HepG2 (cell line): ENCODE data around the gene JPH2. TPM values are rescaled to one million over a fixed set of nuclear protein-coding genes. Genes with fewer than 3 reads are reported as not detected.

Experiments used
- AGO1 ChIP-seq: fragments of 200-400 bp; formaldehyde crosslinking; IDR thresholded peaks from 2 replicates; pipeline ENCODE4 v1.6.1; 2017; ENCODE audit warnings: mild to moderate bottlenecking, low read depth, low read length, moderate library complexity; ENCODE audit not compliant: poor library complexity, severe bottlenecking
- CHD2 ChIP-seq: IDR thresholded peaks from 2 replicates; pipeline ENCODE4 v1.6.1; 2011; ENCODE audit warnings: low read depth, low read length, improper control_type of control experiment
- ELF1 ChIP-seq: sonication (generic); formaldehyde crosslinking; IDR thresholded peaks from 2 replicates; pipeline ENCODE4 v1.4.0; 2020; ENCODE audit warnings: missing genetic modification reagents
- EZH2 ChIP-seq: conservative IDR thresholded peaks from 2 replicates; pipeline ENCODE4 v1.6.1; 2012; ENCODE audit warnings: mild to moderate bottlenecking, low read depth, low read length, moderate library complexity
- PRPF4 ChIP-seq: fragments of 200-400 bp; formaldehyde crosslinking; IDR thresholded peaks from 2 replicates; pipeline ENCODE4 v1.6.1; 2016; ENCODE audit warnings: low read length, low read depth; ENCODE audit not compliant: poor library complexity, severe bottlenecking
- STAT5B ChIP-seq: sonication (generic); formaldehyde crosslinking; IDR thresholded peaks from 2 replicates; pipeline ENCODE4 v1.4.0; 2020; ENCODE audit warnings: missing genetic modification reagents
- ZBTB1 ChIP-seq: sonication (generic); formaldehyde crosslinking; IDR thresholded peaks from 2 replicates; pipeline ENCODE4 v1.4.0; 2020; ENCODE audit warnings: missing genetic modification reagents, borderline replicate concordance
- ZBTB7B ChIP-seq: sonication (generic); formaldehyde crosslinking; IDR thresholded peaks from 2 replicates; pipeline ENCODE4 v1.4.0; 2020; ENCODE audit warnings: missing genetic modification reagents
- ZNF230 ChIP-seq: sonication (generic); formaldehyde crosslinking; IDR thresholded peaks from 2 replicates; pipeline ENCODE4 v1.4.0; 2020; ENCODE audit warnings: mild to moderate bottlenecking, missing genetic modification reagents
- ZNF737 ChIP-seq: sonication (generic); formaldehyde crosslinking; IDR thresholded peaks from 2 replicates; pipeline ENCODE4 v1.5.0; 2020; ENCODE audit warnings: missing genetic modification reagents, mild to moderate bottlenecking, borderline replicate concordance
- ZNF879 ChIP-seq: sonication (generic); formaldehyde crosslinking; IDR thresholded peaks from 2 replicates; pipeline ENCODE4 v1.8.1; 2023; ENCODE audit warnings: missing genetic modification reagents
- polyA plus RNA-seq, 8 experiments: library from polyadenylated mRNA; depleted of rRNA in 3 of 8; stranded (reverse) in 7 of 8; unstranded in 1 of 8; fragments of >200 nt; fragmentation: Illumina TruSeq in 4 of 8; extraction: Trizol in 4 of 8; gene quantifications; 2 replicates each; pipeline versions ENCODE4 v1.2.1 to v1.2.3, GENCODE V29; 2011 to 2016; ENCODE audit warnings: low read depth in 4 of 8, missing spikeins in 1 of 8, mixed read lengths in 1 of 8; ENCODE audit not compliant: insufficient read depth in 1 of 8
- total RNA-seq, 5 experiments: library from RNA; depleted of rRNA; stranded (reverse); fragments of >200 nt; fragmentation: Illumina TruSeq; extraction: Trizol; gene quantifications; 2 replicates each; pipeline ENCODE4 v1.2.3, GENCODE V29; 2016; ENCODE audit warnings: low read depth in 1 of 5
- TF ChIP-seq, protein P1 (sequence below): sonication (generic); formaldehyde crosslinking; IDR thresholded peaks from 2 replicates; pipeline ENCODE4 v1.5.1; 2020; ENCODE audit warnings: missing genetic modification reagents, mild to moderate bottlenecking, borderline replicate concordance
- TF ChIP-seq, protein P2 (sequence below): sonication (generic); formaldehyde crosslinking; IDR thresholded peaks from 2 replicates; pipeline ENCODE4 v1.4.0; 2020; ENCODE audit warnings: missing genetic modification reagents, low read depth, mild to moderate bottlenecking, borderline replicate concordance
- TF ChIP-seq, protein P3 (sequence below): sonication (generic); formaldehyde crosslinking; IDR thresholded peaks from 2 replicates; pipeline ENCODE4 v1.8.0; 2022; ENCODE audit warnings: low read depth, missing genetic modification reagents
- TF ChIP-seq, protein P4 (sequence below): sonication (generic); formaldehyde crosslinking; IDR thresholded peaks from 2 replicates; pipeline ENCODE4 v1.4.0; 2020; ENCODE audit warnings: low read depth, missing genetic modification reagents

Gene JPH2
- total and polyA plus RNA-seq, 2 of the 13 experiments (the other 11 are each of a cell fraction or from before 2014, with no cell fraction given), result 0.42 TPM; not detected in 1

DNA sequence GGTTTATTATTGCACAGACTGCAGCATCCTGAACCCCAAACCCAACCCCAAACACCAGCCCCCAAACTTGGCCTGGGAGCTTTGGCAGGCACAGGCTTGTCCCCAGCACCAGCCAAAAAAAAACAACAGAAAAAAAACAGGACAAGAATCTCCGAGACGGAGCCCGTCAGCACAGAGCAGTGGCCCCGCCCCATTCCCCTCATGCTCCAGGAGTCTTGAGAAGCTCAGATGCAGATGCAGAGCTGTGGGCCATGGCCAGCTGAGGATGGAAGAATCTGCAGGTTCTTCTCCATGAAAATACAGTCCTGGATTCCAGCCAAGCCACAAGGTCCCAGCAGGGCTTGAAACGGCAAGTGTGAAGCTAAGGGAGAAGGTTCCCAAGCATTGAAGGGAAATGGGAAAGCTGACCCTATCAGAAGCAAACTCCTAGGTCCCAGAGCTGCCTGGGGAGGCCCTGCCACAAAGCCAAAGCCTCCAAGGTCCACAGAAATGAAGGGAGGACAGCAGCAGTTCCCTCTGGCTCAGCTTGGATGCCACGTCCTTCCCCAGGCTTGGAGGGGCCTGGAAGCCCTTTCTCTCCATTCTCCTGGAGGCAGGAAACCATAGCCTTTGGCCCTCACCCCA, 75.2 kb downstream of the JPH2 start (continued):
- TF ChIP-seq, protein P1, sequence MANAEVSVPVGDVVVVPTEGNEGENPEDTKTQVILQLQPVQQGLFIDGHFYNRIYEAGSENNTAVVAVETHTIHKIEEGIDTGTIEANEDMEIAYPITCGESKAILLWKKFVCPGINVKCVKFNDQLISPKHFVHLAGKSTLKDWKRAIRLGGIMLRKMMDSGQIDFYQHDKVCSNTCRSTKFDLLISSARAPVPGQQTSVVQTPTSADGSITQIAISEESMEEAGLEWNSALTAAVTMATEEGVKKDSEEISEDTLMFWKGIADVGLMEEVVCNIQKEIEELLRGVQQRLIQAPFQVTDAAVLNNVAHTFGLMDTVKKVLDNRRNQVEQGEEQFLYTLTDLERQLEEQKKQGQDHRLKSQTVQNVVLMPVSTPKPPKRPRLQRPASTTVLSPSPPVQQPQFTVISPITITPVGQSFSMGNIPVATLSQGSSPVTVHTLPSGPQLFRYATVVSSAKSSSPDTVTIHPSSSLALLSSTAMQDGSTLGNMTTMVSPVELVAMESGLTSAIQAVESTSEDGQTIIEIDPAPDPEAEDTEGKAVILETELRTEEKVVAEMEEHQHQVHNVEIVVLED (CRISPR knock-in tag), result no peak
- TF ChIP-seq ZBTB7B (no peak), EZH2 (no peak), ZBTB1 (CRISPR knock-in tag) (no peak), STAT5B (CRISPR knock-in tag) (no peak), ZNF737 (CRISPR knock-in tag) (no peak), ZNF230 (CRISPR knock-in tag) (no peak), ZNF879 (CRISPR knock-in tag) (no peak), CHD2 (no peak), PRPF4 (no peak), AGO1 (no peak), ELF1 (CRISPR knock-in tag) (no peak)
- TF ChIP-seq, protein P2, sequence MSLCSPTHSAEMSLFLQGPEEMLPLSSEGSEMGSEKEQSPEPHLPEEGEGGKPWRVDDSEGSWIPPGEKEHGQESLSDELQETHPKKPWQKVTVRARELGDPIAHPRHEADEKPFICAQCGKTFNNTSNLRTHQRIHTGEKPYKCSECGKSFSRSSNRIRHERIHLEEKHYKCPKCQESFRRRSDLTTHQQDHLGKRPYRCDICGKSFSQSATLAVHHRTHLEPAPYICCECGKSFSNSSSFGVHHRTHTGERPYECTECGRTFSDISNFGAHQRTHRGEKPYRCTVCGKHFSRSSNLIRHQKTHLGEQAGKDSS (CRISPR knock-in tag), result no peak
- TF ChIP-seq, protein P3, sequence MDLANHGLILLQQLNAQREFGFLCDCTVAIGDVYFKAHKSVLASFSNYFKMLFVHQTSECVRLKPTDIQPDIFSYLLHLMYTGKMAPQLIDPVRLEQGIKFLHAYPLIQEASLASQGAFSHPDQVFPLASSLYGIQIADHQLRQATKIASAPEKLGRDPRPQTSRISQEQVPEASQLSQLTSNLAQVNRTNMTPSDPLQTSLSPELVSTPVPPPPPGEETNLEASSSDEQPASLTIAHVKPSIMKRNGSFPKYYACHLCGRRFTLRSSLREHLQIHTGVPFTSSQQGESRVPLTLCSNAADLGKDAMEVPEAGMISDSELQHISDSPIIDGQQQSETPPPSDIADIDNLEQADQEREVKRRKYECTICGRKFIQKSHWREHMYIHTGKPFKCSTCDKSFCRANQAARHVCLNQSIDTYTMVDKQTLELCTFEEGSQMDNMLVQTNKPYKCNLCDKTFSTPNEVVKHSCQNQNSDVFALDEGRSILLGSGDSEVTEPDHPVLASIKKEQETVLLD (CRISPR knock-in tag), result no peak
- TF ChIP-seq, protein P4, sequence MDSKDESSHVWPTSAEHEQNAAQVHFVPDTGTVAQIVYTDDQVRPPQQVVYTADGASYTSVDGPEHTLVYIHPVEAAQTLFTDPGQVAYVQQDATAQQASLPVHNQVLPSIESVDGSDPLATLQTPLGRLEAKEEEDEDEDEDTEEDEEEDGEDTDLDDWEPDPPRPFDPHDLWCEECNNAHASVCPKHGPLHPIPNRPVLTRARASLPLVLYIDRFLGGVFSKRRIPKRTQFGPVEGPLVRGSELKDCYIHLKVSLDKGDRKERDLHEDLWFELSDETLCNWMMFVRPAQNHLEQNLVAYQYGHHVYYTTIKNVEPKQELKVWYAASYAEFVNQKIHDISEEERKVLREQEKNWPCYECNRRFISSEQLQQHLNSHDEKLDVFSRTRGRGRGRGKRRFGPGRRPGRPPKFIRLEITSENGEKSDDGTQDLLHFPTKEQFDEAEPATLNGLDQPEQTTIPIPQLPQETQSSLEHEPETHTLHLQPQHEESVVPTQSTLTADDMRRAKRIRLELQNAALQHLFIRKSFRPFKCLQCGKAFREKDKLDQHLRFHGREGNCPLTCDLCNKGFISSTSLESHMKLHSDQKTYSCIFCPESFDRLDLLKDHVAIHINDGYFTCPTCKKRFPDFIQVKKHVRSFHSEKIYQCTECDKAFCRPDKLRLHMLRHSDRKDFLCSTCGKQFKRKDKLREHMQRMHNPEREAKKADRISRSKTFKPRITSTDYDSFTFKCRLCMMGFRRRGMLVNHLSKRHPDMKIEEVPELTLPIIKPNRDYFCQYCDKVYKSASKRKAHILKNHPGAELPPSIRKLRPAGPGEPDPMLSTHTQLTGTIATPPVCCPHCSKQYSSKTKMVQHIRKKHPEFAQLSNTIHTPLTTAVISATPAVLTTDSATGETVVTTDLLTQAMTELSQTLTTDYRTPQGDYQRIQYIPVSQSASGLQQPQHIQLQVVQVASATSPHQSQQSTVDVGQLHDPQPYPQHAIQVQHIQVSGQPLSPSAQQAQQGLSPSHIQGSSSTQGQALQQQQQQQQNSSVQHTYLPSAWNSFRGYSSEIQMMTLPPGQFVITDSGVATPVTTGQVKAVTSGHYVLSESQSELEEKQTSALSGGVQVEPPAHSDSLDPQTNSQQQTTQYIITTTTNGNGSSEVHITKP (CRISPR knock-in tag), result no peak
